SKM-1 treated with dmso at 0.1 percent for 144 hours (cell line): ENCODE data around the gene MAMSTR.
"Not testable (repeated sequence)": the region's sequence is repeated elsewhere in the genome, so short reads cannot be mapped to it uniquely, and the experiment has no call there.

Experiments
- DNase-seq: peaks from one replicate; lab custom pipeline; 2025; ENCODE audit not compliant: unreplicated experiment; lab: John Stamatoyannopoulos, UW

MAMSTR gene

GRCh38 chr19:48719263-48720171 lies at the start of gene MAMSTR:
MAMSTR (minus strand) TSS chr19:48719725; CDS start chr19:48719031, 694 bp downstream.
- no peak for DNase-seq

- no peak for DNase-seq
These were observed 49.6 kb upstream of the MAMSTR start for GRCh38 chr19:48768994-48769713.

GRCh38 chr19:48768171-48768753 lies 48.7 kb upstream of the MAMSTR start:
- not testable (repeated sequence) for DNase-seq

- not testable (repeated sequence) for DNase-seq
These were observed 46.3 kb upstream of the MAMSTR start for GRCh38 chr19:48765816-48766215.

GRCh38 chr19:48760504-48761205 lies 41.1 kb upstream of the MAMSTR start:
- DNase-seq, result no peak

GRCh38 chr19:48757741-48758144 lies 38.2 kb upstream of the MAMSTR start:
- no peak for DNase-seq

GRCh38 chr19:48757089-48757675 lies 37.7 kb upstream of the MAMSTR start:
- DNase-seq, result no peak

GRCh38 chr19:48756686-48757085 lies 37.2 kb upstream of the MAMSTR start:
- DNase-seq, result no peak

- no peak for DNase-seq
These were observed 36.7 kb upstream of the MAMSTR start for GRCh38 chr19:48756212-48756611.

- DNase-seq, result no peak
These were observed 36.3 kb upstream of the MAMSTR start for GRCh38 chr19:48755787-48756186.

- no peak for DNase-seq
These were observed 35.6 kb upstream of the MAMSTR start, which contains the start of gene FGF21 for GRCh38 chr19:48755084-48755641. FGF21 (plus strand) TSS chr19:48755524; CDS start chr19:48756237, 713 bp downstream.

GRCh38 chr19:48752496-48753365 lies 33.2 kb upstream of the MAMSTR start, which contains the start of gene FUT1:
FUT1 (minus strand) TSS chr19:48752641; CDS start chr19:48751281, 1,360 bp downstream.
- DNase-seq, result no peak

GRCh38 chr19:48751845-48752495 lies 32.4 kb upstream of the MAMSTR start:
- DNase-seq, result no peak

- DNase-seq, result no peak
These were observed 31.4 kb upstream of the MAMSTR start for GRCh38 chr19:48750771-48751504.

- DNase-seq, result no peak
These were observed 30.8 kb upstream of the MAMSTR start for GRCh38 chr19:48750351-48750750.

- no peak for DNase-seq
These were observed 30.2 kb upstream of the MAMSTR start for GRCh38 chr19:48749571-48750198.

GRCh38 chr19:48746738-48747575 lies 27.4 kb upstream of the MAMSTR start, which contains the start of gene IZUMO1:
IZUMO1 (minus strand) TSS chr19:48746909; CDS start chr19:48745859, 1,050 bp downstream.
- peak; percentile 28 for DNase-seq
